HepG2 (cell line): ENCODE data around the gene MRPS5. TPM values are rescaled to one million over a fixed set of nuclear protein-coding genes. Genes with fewer than 3 reads are reported as not detected.

Source experiments
- AHDC1 ChIP-seq: sonication (generic); formaldehyde crosslinking; IDR thresholded peaks from 2 replicates; pipeline ENCODE4 v1.5.1; 2020; ENCODE audit warnings: mild to moderate bottlenecking, missing genetic modification reagents, borderline replicate concordance
- ATF1 ChIP-seq: IDR thresholded peaks from 2 replicates; pipeline ENCODE4 v1.6.1; 2016; ENCODE audit warnings: mild to moderate bottlenecking, control low read depth
- GPBP1L1 ChIP-seq: sonication (generic); formaldehyde crosslinking; IDR thresholded peaks from 2 replicates; pipeline ENCODE4 v1.5.0; 2020; ENCODE audit warnings: mild to moderate bottlenecking, missing genetic modification reagents
- HIC2 ChIP-seq: sonication (generic); formaldehyde crosslinking; IDR thresholded peaks from 2 replicates; pipeline ENCODE4 v1.9.0; 2022; ENCODE audit warnings: low read depth, missing genetic modification reagents
- HNRNPUL1 ChIP-seq: fragments of 200-400 bp; formaldehyde crosslinking; IDR thresholded peaks from 2 replicates; pipeline ENCODE4 v1.6.1; 2017; ENCODE audit warnings: low read depth, mild to moderate bottlenecking, low read length, moderate library complexity
- NKX3-1 ChIP-seq: sonication (generic); formaldehyde crosslinking; IDR thresholded peaks from 2 replicates; pipeline ENCODE4 v1.5.0; 2020; ENCODE audit warnings: missing genetic modification reagents
- RXRA ChIP-seq: sonication (generic); formaldehyde crosslinking; IDR thresholded peaks from 2 replicates; pipeline ENCODE4 v1.5.1; 2020; ENCODE audit warnings: missing genetic modification reagents
- TEAD3 ChIP-seq: optimal IDR thresholded peaks from 2 replicates; pipeline ENCODE3; 2016; ENCODE audit warnings: borderline replicate concordance
- ZBTB8A ChIP-seq: sonication (generic); formaldehyde crosslinking; IDR thresholded peaks from 2 replicates; pipeline ENCODE4 v1.4.0; 2020; ENCODE audit warnings: mild to moderate bottlenecking, low read depth, missing genetic modification reagents, borderline replicate concordance
- ZFP82 ChIP-seq: sonication (generic); formaldehyde crosslinking; IDR thresholded peaks from 2 replicates; pipeline ENCODE4 v1.5.1; 2020; ENCODE audit warnings: mild to moderate bottlenecking, missing genetic modification reagents, borderline replicate concordance
- ZFP91 ChIP-seq: sonication (generic); formaldehyde crosslinking; IDR thresholded peaks from 2 replicates; pipeline ENCODE4 v1.9.0; 2022; ENCODE audit warnings: missing genetic modification reagents, mild to moderate bottlenecking, borderline replicate concordance
- ZNF512 ChIP-seq: sonication (generic); formaldehyde crosslinking; IDR thresholded peaks from 2 replicates; pipeline ENCODE4 v1.4.0; 2020; ENCODE audit warnings: mild to moderate bottlenecking, missing genetic modification reagents
- ZNF644 ChIP-seq: IDR thresholded peaks from 2 replicates; pipeline ENCODE4 v1.6.1; 2016; ENCODE audit warnings: low read depth
- ZNF788 ChIP-seq: sonication (generic); formaldehyde crosslinking; IDR thresholded peaks from 2 replicates; pipeline ENCODE4 v1.5.0; 2020; ENCODE audit warnings: mild to moderate bottlenecking, missing genetic modification reagents, borderline replicate concordance
- ZSCAN25 ChIP-seq: sonication (generic); formaldehyde crosslinking; IDR thresholded peaks from 2 replicates; pipeline ENCODE4 v1.8.0; 2022; ENCODE audit warnings: mild to moderate bottlenecking, missing genetic modification reagents
- polyA plus RNA-seq, 8 experiments: library from polyadenylated mRNA; depleted of rRNA in 3 of 8; stranded (reverse) in 7 of 8; unstranded in 1 of 8; fragments of >200 nt; fragmentation: Illumina TruSeq in 4 of 8; extraction: Trizol in 4 of 8; gene quantifications; 2 replicates each; pipeline versions ENCODE4 v1.2.1 to v1.2.3, GENCODE V29; 2011 to 2016; ENCODE audit warnings: low read depth in 4 of 8, missing spikeins in 1 of 8, mixed read lengths in 1 of 8; ENCODE audit not compliant: insufficient read depth in 1 of 8
- total RNA-seq, 5 experiments: library from RNA; depleted of rRNA; stranded (reverse); fragments of >200 nt; fragmentation: Illumina TruSeq; extraction: Trizol; gene quantifications; 2 replicates each; pipeline ENCODE4 v1.2.3, GENCODE V29; 2016; ENCODE audit warnings: low read depth in 1 of 5

MRPS5 gene
- total and polyA plus RNA-seq, 2 of the 13 experiments (the other 11 are each of a cell fraction or from before 2014, with no cell fraction given), result 98.8 to 134 TPM

- TF ChIP-seq AHDC1 (CRISPR knock-in tag) (no peak), NKX3-1 (CRISPR knock-in tag) (no peak), ZNF644 (CRISPR knock-in tag) (0 out of 2 replicates have a peak, but pooled peaks have one; percentile 20), TEAD3 (CRISPR knock-in tag) (peak; percentile 39), ZFP91 (CRISPR knock-in tag) (0 out of 2 replicates have a peak, but pooled peaks have one; percentile 16), ZSCAN25 (CRISPR knock-in tag) (peak; percentile 47; the same call in 1 of the 2 replicates), ZBTB8A (CRISPR knock-in tag) (no peak), ATF1 (CRISPR knock-in tag) (no peak), GPBP1L1 (CRISPR knock-in tag) (no peak), ZFP82 (CRISPR knock-in tag) (no peak), RXRA (CRISPR knock-in tag) (peak; percentile 23; the same call in 1 of the 2 replicates), ZNF788 (CRISPR knock-in tag) (0 out of 2 replicates have a peak, but pooled peaks have one; percentile 11), HIC2 (CRISPR knock-in tag) (0 out of 2 replicates have a peak, but pooled peaks have one; percentile 45), ZNF512 (CRISPR knock-in tag) (no peak), HNRNPUL1 (no peak)
Observed at GRCh38 chr2:95056461-95057459, 64.8 kb downstream of the MRPS5 start (continued).
